GM03348 (cell line): ENCODE data around the gene CECR2.

ENCODE experiments used
- DNase-seq: peaks from one replicate; pipeline ENCODE4 v3.0.0; 2012; ENCODE audit warnings: low spot score

The CECR2 gene

GRCh38 chr22:17570851-17571631 lies 201.8 kb downstream of the CECR2 start:
- peak; percentile 71 for DNase-seq

DNA sequence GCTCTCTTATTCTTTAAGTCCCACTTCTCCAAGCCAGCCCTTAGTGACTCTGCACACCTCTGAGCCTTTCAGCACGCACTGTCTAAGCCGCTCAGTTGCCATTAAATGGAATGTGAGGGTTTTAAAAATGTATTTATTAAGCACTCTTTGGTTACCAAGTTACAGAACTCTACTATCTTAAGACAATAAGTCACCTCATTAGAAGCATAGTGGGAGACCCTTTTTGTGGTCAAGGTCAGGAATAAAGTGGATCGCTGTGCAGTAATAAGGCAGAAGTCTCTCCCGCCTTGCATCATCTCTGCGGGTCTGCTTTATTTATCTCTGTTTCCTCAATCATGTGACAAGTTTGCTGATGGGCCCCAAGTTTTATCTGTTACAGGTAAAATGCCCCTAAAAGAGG lies 205.9 kb downstream of the CECR2 start:
- no peak for DNase-seq

DNA sequence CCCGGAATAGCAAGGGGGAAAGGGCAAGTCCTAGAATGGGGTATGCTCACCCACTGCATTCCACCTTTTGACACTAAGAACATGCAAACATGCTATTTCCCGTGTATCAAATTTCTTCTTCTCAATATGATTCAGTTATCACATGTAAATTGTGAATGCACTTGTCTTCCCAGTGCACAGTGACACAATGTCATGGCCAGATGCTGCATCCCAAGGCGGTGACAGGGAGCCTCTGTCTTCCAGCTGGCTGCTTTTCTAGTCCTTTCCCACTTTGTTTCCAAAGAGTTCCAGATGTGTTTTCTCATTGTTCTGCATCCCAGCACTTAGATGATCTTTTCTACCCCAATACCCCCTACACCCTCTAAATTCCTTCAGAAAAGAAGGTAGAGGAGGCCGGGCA lies 206.4 kb downstream of the CECR2 start:
- DNase-seq = no peak

- peak; percentile 88 for DNase-seq
These were observed 207.2 kb downstream of the CECR2 start for GRCh38 chr22:17576470-17576869.

DNA sequence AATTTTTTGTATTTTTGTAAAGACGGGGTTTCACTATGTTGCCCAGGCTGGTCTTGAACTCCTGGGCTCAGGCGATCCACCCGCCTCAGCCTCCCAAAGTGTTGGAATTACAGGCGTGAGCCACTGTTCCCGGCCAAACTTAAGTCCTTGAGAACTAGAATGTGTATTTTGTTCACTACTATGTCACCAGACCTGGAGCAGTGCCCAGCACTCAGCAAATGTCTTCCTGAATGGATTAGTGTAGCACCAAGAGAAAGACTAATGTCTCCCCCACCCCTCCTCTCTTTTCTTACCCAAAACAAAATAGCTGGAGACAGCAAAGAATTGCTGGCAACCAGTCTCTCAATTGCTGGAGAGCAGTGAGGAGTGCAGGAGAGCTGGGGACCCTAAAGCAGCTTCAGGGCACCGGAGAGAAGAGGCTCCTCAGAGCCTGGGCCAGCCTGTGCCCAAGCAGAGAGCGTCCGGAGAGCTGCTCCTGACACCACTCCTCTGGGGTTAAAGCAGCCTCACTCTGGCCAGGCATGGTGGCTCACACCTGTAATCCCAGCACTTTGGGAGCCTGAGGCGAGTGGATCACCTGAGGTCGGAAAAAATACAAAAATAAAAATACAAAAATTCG lies 209.0 kb downstream of the CECR2 start:
- DNase-seq = no peak

GRCh38 chr22:17579535-17579981 lies 210.3 kb downstream of the CECR2 start:
- DNase-seq = no peak

- no peak for DNase-seq
These were observed 211.3 kb downstream of the CECR2 start for GRCh38 chr22:17580441-17581031.

DNA sequence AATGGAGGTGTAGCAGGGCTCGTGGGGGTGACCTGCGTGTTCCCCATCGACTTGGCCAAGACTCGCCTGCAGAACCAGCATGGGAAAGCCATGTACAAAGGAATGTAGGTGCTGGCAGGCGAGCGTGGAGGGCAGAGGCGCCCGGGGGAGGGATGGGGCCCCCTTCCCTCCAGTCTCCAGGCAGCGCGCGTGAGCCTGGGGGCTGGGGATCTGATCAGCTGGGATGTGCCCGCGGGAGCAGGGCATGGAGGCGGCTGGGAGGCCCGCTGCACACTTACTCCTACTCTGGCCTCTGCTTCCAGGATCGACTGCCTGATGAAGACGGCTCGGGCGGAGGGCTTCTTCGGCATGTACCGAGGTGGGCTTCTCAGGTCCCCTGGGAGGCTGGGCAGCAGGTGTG lies 211.8 kb downstream of the CECR2 start:
- DNase-seq = no peak

- no peak for DNase-seq
These were observed 212.4 kb downstream of the CECR2 start for GRCh38 chr22:17581631-17582030.

GRCh38 chr22:17583151-17583550 lies 213.9 kb downstream of the CECR2 start:
- no peak for DNase-seq

DNA sequence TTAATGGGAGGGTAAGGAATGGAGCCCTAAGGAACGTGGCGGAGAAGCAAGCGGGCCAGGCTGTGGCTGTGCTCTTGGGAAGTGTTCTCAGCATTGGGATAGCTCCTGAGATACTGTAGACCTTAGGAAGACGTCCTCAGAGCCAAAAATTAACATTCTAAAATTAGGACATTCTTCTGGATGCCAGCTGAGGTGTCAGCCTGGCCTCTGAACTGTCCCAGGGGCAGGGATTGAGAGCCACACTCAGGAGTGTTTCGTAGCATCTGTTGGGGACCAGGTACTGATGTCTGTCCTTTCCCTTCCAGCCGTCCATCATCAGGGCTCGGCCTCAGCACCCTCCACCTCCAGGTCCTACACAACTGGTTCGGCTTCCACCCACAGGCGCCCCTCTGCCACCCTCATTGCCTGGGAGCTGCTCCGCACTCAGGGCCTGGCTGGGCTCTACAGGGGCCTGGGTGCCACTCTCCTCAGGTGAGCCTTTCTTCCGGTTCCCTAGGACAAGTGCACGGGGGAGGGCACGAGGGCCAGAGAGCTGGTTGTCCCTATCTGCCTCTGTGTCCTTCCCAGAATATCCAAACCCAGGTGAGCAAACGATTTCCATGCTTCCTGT lies 217.7 kb downstream of the CECR2 start:
- no peak for DNase-seq

DNA sequence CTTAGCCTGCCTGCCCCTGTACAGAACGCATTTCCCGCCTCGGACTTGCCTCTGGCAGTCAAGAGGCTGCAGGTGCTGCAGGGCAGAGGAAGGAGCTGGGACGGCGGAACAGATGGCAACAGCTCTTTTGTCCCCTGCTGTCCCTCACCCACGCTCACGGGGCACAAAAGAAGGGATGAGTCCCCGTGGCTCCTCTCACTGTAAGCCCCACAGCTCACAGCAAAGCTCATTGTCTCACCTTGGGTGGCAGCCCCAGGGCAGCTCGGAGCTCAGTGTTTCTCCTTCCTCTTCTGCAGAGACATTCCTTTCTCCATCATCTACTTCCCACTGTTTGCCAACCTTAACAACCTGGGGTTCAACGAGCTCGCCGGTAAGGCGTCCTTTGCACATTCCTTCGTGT lies 218.4 kb downstream of the CECR2 start:
- no peak for DNase-seq

- no peak for DNase-seq
These were observed 219.3 kb downstream of the CECR2 start for GRCh38 chr22:17588606-17589005.

DNA sequence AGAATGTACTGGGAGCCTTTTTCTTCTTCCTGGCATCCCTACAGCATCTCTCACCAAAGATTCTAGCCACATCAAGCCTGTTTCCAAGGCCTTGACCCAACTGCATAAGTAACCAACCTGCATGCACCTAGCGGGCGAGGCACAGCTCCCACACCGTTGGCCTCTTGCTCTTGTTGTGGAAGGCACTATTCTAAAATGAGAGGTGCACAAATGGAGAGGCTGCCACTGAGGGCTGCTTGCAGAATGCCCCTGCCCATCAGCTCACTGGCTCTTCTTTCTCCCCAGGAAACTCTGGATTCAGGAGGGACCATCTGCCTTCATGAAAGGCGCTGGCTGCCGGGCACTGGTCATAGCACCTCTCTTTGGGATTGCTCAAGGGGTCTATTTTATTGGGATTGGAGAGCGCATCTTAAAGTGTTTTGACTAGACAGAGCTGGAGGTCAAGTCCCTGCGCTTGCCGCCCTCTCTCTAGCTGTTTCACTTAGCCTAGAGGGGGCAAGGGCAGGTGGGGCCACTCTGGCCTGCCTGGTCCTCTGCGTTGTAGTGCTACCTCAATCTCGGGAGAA lies 220.6 kb downstream of the CECR2 start:
- DNase-seq = no peak

DNA sequence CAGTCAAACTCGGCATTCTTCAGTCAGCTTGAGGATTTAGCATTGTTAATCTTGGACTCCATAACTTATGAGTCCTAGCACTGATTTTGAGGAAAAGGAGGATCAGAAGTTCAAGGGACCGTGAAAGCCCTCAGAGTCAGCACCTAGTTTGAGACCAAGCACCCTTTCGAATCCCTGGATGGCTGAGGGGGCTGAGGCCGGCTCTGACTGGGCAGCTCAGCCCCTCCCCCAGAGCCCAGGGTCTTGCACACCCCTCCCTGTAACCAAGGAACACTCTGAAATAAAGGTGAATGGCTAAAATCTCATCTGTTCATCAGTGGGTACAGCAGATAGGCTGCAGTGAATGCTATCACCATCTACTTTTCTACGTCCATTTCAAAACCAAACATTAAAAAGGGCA lies 221.3 kb downstream of the CECR2 start:
- no peak for DNase-seq

DNA sequence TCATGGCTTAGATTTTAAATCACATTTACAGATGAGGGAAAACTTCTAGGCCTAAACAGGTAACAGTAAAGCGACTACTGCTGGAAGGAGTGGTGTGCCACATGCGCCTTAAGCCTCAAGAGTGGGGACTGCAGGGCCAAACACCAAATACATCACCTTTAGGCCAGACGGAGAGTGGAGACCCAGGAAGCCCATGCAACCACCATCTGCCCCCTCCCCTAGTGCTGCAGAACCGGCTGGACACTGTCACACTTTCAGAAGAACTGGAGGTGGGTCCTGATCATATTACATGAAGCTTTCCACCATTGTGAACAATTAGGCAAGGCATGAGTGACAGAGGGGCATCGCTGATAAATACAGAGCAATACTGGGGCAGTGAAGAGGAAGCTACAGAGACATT lies 222.9 kb downstream of the CECR2 start:
- DNase-seq = no peak

- DNase-seq = no peak
These were observed 227.0 kb downstream of the CECR2 start for GRCh38 chr22:17596226-17596625.

DNA sequence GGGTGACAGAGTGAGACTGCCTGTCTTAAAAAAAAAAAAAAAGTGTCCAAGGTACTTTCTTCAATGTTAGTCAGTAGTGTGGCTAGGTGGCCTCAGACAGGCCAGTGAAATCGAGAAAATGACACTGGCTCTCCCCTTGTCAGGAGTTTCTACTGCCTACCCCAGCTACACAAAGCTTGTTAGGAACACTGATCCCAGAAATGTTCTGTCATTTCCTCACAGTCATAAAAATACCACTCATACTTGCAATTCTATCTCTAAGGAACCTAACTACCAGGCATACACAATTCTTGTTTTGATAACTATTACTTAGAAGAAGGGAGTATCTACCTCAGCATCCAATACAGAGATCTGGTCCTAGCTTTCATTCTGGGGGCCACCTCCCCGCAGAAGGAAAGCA lies 228.0 kb downstream of the CECR2 start:
- DNase-seq = no peak

DNA sequence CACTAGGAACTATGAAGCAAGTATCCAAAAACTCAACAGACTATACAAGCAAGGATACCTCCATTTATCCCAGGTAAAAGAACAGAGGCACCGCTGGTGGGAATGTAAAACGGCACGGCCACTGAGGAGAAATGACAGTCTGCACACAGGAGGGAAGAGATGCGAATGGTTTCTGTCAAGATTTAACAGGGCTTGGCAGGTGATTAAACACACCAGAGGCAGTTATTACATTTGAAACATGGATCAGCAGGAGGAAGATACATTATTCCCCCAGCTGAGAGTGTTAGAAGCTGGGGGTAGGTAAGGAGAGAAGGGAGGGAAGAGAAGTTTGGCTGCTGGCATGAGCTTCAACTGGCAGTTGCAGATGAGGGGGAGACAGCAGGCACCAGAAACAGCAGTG lies 229.1 kb downstream of the CECR2 start:
- DNase-seq = no peak

DNA sequence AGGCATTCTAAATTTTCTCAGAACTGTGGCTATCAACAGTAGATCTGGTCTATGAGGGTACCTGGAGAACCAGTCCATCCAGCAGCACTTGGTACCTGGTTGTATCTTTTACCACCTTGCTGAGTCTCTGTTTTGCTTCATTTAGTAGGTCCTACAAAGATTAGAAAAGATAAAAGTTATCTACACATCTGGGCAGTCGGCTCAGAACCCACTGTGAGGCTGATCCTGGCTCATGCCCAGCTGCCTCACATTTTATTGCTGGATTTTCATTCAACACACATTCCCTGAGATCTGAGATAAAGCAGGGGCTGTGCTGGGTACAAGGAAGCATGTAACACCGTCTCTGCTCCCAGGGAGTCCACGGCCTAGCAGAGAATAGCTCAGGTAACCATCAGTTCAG lies 231.8 kb downstream of the CECR2 start:
- DNase-seq = no peak

GRCh38 chr22:17603668-17604067 lies 234.4 kb downstream of the CECR2 start:
- no peak for DNase-seq

DNA sequence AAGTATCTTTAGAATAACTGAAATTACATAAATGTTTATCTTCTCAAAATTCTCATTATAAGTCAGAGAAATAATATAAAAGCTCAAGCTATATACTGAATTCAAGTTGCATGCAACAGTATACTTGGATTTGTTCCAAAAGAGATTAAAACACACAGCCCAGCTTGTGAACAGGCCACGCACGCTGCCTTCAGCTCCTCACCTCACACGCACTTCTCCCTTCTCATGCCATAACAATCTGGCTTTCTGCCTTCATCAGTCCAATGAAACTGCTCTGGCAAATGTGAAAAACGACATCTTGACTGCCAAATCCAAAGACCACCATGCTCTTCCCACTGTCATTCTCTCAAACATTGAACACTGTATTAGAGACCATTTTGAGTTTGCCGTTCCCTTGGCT lies 237.2 kb downstream of the CECR2 start:
- DNase-seq = no peak
